Measurements from ENCODE around the gene SPOCK1.

The SPOCK1 gene

DNA sequence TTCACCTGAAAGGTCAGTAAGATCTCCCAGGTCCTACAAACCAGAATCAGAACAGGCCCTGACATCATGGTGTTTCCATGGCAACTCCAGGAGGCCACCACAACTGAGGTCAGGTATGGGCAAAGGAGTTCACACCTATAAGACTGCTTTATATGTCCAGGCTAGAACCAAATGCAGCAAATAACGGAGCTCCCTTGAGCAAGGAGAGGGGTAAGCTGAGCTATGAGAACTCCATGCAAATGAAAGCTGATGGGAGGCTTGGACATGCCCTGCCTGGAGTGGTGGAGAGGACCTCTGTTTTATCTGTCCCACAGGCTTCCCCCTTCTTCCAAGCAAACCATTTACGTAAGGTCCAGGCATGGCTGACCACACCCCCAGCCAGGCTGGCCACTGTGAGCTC, 207.7 kb downstream of the SPOCK1 start:
- TF ChIP-seq FOXP2 (optimal IDR thresholded peaks at IDR 0.05; ENCODE audit: borderline replicate concordance, extremely low read depth, extremely low read length, insufficient read depth) (no peak), TAF1 (IDR thresholded peaks at IDR 0.05; ENCODE audit: borderline replicate concordance, insufficient read depth, low read length) (no peak), POLR2AphosphoS5 (IDR thresholded peaks at IDR 0.05; ENCODE audit: low read depth, low read length) (no peak)

- TF ChIP-seq REST (IDR thresholded peaks at IDR 0.05; ENCODE audit: insufficient read depth in 1 of 2, low read depth in 2 of 2, low read length in 2 of 2) (no peak), POLR2AphosphoS5 (IDR thresholded peaks at IDR 0.05; ENCODE audit: low read depth, low read length) (no peak)
Measured at GRCh38 chr5:137291031-137291430, 208.1 kb downstream of the SPOCK1 start.

DNA sequence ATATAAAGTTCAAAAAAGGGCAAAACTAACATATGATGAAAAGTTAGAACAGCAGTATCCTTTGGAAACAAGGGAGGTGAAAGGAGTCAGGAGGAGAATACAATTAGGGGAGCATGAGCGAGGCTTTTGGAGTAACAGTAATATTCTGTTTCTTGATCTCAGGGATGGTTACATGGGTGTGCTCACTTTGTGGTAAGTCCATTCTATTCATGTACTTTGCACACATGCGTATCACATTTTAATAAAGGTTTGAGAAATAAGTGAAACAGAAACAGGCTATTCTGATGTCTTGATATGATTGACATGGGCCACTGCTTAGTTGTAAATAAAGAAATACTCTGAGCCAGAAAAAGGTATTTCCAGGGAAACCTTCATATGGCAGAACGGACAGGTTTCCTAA, 208.8 kb downstream of the SPOCK1 start:
- no peak for TF ChIP-seq SIN3A (IDR thresholded peaks at IDR 0.05; ENCODE audit: borderline replicate concordance, insufficient read depth, low read length)
- TF ChIP-seq POLR2AphosphoS5 (IDR thresholded peaks at IDR 0.05; ENCODE audit: low read depth, low read length): no peak
- no peak for TF ChIP-seq TAF1 (IDR thresholded peaks at IDR 0.05; ENCODE audit: borderline replicate concordance, insufficient read depth, low read length)
- TF ChIP-seq REST (IDR thresholded peaks at IDR 0.05; ENCODE audit: insufficient read depth in 1 of 2, low read depth in 2 of 2, low read length in 2 of 2): no peak
- no peak for TF ChIP-seq FOXP2 (optimal IDR thresholded peaks at IDR 0.05; ENCODE audit: borderline replicate concordance, extremely low read depth, extremely low read length, insufficient read depth)

GRCh38 chr5:137289856-137290255, 209.3 kb downstream of the SPOCK1 start:
- TF ChIP-seq FOXP2 (optimal IDR thresholded peaks at IDR 0.05; ENCODE audit: borderline replicate concordance, extremely low read depth, extremely low read length, insufficient read depth) (no peak), REST (IDR thresholded peaks at IDR 0.05; ENCODE audit: insufficient read depth in 1 of 2, low read depth in 2 of 2, low read length in 2 of 2) (no peak), TAF1 (IDR thresholded peaks at IDR 0.05; ENCODE audit: borderline replicate concordance, insufficient read depth, low read length) (no peak), POLR2AphosphoS5 (IDR thresholded peaks at IDR 0.05; ENCODE audit: low read depth, low read length) (no peak), SIN3A (IDR thresholded peaks at IDR 0.05; ENCODE audit: borderline replicate concordance, insufficient read depth, low read length) (no peak)

GRCh38 chr5:137287569-137287968, 211.6 kb downstream of the SPOCK1 start:
- TF ChIP-seq POLR2AphosphoS5 (IDR thresholded peaks at IDR 0.05; ENCODE audit: low read depth, low read length) (no peak), SIN3A (IDR thresholded peaks at IDR 0.05; ENCODE audit: borderline replicate concordance, insufficient read depth, low read length) (no peak), FOXP2 (optimal IDR thresholded peaks at IDR 0.05; ENCODE audit: borderline replicate concordance, extremely low read depth, extremely low read length, insufficient read depth) (no peak), REST (IDR thresholded peaks at IDR 0.05; ENCODE audit: insufficient read depth in 1 of 2, low read depth in 2 of 2, low read length in 2 of 2) (no peak)
